GM18502 (cell line): ENCODE measurements around the gene PLEKHA6.

Source experiments
- ATAC-seq: cut with Tn5 transposase; IDR thresholded peaks from one replicate; pipeline ENCODE4 v1.9.1; 2021; ENCODE audit warnings: mild to moderate bottlenecking; ENCODE audit not compliant: unreplicated experiment, poor library complexity

PLEKHA6 gene

GRCh38 chr1:204171751-204172178 is 188.0 kb downstream of the PLEKHA6 start:
- no peak for ATAC-seq

- ATAC-seq = no peak
Measured at GRCh38 chr1:204170494-204171155, 189.1 kb downstream of the PLEKHA6 start.

DNA sequence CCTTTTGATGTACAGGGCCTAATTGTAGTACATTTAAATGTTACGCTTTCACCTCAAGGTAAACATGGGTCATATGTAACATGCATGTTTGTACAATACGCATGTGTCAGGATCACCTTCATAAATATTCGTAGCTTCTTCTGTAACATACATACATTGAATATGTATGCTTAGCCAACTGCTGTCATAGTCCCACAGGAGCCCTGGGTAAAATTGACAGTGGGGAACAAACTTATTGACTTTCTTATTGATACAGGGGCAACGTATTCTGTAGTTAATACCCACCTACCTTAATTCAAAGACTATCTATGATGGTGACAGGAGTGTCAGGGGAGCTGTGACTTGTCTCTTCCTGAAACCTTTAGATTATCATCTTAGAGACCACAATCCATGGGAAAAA is 189.9 kb downstream of the PLEKHA6 start:
- no peak for ATAC-seq
